Uterus (tissue), 4 donors: Measurements from ENCODE around the gene NIPBL. TPM values are rescaled to one million over a fixed set of nuclear protein-coding genes. Genes with fewer than 3 reads are reported as not detected.

Source experiments
- DNase-seq, 2 donors: peaks; one replicate each; pipeline ENCODE4 v3.0.0-alpha.2; 2019 to 2020
- H3K27ac ChIP-seq, 2 donors: fragments of 200-600 bp; sonication (generic); 1 replicate in 1 of 2; 2 replicates in 1 of 2; pipeline ENCODE4 v1.5.1; 2016 to 2018
- H3K27me3 ChIP-seq, 2 donors: fragments of 200-600 bp; sonication (generic); one replicate each; pipeline ENCODE4 v1.5.1; 2018 to 2019; ENCODE audit warnings: control low read depth in 1 of 2
- H3K36me3 ChIP-seq, 2 donors: fragments of 200-600 bp; sonication (generic); one replicate each; pipeline ENCODE4 v1.5.1; 2019; ENCODE audit warnings: control low read depth in 1 of 2
- H3K4me1 ChIP-seq, 2 donors: fragments of 200-600 bp; sonication (generic); one replicate each; pipeline ENCODE4 v1.5.1; 2018 to 2019; ENCODE audit warnings: control low read depth in 1 of 2
- H3K4me3 ChIP-seq, 2 donors: fragments of 200-600 bp; sonication (generic); 1 replicate in 1 of 2; 2 replicates in 1 of 2; pipeline ENCODE4 v1.5.1; 2018 to 2019; ENCODE audit warnings: mild to moderate bottlenecking in 1 of 2
- H3K9me3 ChIP-seq, 2 donors: fragments of 200-600 bp; sonication (generic); one replicate each; pipeline ENCODE4 v1.5.1; 2019; ENCODE audit warnings: control low read depth in 1 of 2
- CTCF ChIP-seq, 4 experiments: fragments of 200-600 bp in 2 of 4; fragments of 450-650 bp in 2 of 4; sonication (generic) in 2 of 4; IDR thresholded peaks; one replicate each; pipeline ENCODE4 v1.5.1; 2016 to 2019; ENCODE audit warnings: antibody characterized with exemption in 4 of 4, mild to moderate bottlenecking in 2 of 4, moderate library complexity in 1 of 4
- POLR2A ChIP-seq, 2 donors: fragments of 450-650 bp; IDR thresholded peaks; one replicate each; pipeline ENCODE4 v1.6.1; 2016; ENCODE audit warnings: antibody characterized with exemption in 2 of 2, mild to moderate bottlenecking in 1 of 2, moderate library complexity in 1 of 2
- intact Hi-C: fragments of 100-400 bp; cut with DNase I; formaldehyde crosslinking; loops from one replicate; pipeline ENCODE4 v1.15.1; 2023; ENCODE audit warnings: low total_unique reads
- total RNA-seq, 4 donors: library from RNA; depleted of rRNA in 3 of 4; stranded (reverse); fragments of >200 nt in 3 of 4; gene quantifications; one replicate each; pipeline versions ENCODE4 v1.1.0 to v1.2.4, GENCODE V29; 2014 to 2023
- donor health status: DM: yes; HTN: yes; CAD: no.

Gene NIPBL
- total RNA-seq, 4 donors from 2014 or later, result 49.7 to 108 (median 72.4) TPM

DNA sequence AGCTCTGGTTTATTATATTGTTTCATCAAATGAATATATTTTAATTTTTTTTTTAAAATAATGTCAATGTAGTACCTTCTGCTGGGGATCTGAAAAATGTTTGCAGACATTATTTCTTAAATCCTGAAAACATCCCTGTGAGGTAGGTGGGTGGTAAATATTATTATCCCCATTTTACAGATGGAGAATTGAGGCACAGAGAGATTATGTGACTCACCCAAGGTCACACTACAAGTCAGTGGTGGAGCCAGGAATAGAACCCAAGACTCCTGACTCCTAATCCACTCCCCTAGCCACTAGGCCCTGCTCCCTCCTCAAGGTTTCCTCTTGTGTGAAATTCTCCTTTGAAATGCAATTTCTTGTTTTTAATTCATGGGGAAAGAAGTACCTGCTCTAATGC lies 171.4 kb downstream of the NIPBL start:
- intact Hi-C loops, result no loop called here
- Histone ChIP-seq H3K27ac (no peak overlapping the region), H3K4me3 (no peak overlapping the region), H3K4me1 (no peaks in the 10 kb centered on the region), H3K9me3 (no peaks in the 10 kb centered on the region), H3K36me3 (peaks cover 0 to 4% of the 10 kb centered on the region in 2 donors), H3K27me3 (no peaks in the 10 kb centered on the region)
- TF ChIP-seq CTCF (IDR thresholded peaks at IDR 0.05), result no peak
- no peak for TF ChIP-seq POLR2A (IDR thresholded peaks at IDR 0.05)
- no peak for DNase-seq

GRCh38 chr5:37054391-37054790 lies 177.8 kb downstream of the NIPBL start:
- Histone ChIP-seq H3K36me3 (peaks cover 0 to 4% of the 10 kb centered on the region in 2 donors), H3K27ac (no peak overlapping the region), H3K9me3 (no peaks in the 10 kb centered on the region), H3K4me3 (no peak overlapping the region), H3K27me3 (no peaks in the 10 kb centered on the region), H3K4me1 (no peaks in the 10 kb centered on the region)
- TF ChIP-seq CTCF (IDR thresholded peaks at IDR 0.05) (no peak), POLR2A (IDR thresholded peaks at IDR 0.05) (no peak)
- intact Hi-C loops, result no loop called here
- DNase-seq, result no peak

GRCh38 chr5:37055383-37055990 lies 178.9 kb downstream of the NIPBL start:
- intact Hi-C loops, result no loop called here
- no peaks in the 10 kb centered on the region for H3K27me3 ChIP-seq
- peaks cover 0 to 4% of the 10 kb centered on the region in 2 donors for H3K36me3 ChIP-seq

DNA sequence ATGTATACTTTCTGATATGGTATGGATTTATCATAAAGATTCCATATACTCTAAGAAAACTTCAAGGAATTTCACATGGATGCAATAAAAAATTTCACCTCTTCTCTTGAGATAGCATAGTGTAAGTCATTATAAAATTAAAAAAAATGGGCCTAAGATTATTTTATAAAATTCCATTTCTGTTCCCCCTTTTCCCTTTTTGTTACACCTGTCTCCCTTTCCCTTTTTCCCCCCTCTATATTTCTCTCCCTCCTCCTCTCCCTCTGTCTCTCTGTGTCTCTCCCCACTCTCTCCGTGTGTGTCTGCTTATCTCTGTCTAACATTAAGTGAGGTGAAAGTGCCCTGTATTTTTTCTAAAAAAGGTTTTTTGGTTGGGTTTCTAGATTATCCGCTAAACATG lies 180.2 kb downstream of the NIPBL start:
- H3K4me3 ChIP-seq, result no peak overlapping the region
- peaks cover 0 to 4% of the 10 kb centered on the region in 2 donors for H3K36me3 ChIP-seq
- no peak for DNase-seq
- intact Hi-C loops, result no loop called here
- no peaks in the 10 kb centered on the region for H3K4me1 ChIP-seq
- H3K9me3 ChIP-seq, result no peaks in the 10 kb centered on the region
- no peak overlapping the region for H3K27ac ChIP-seq
- H3K27me3 ChIP-seq, result no peaks in the 10 kb centered on the region
- TF ChIP-seq POLR2A (IDR thresholded peaks at IDR 0.05), result no peak
- no peak for TF ChIP-seq CTCF (IDR thresholded peaks at IDR 0.05)

More at GRCh38 chr5:37055383-37055990, 178.9 kb downstream of the NIPBL start:
- Histone ChIP-seq H3K4me3 (no peak overlapping the region), H3K27ac (no peak overlapping the region), H3K4me1 (no peaks in the 10 kb centered on the region), H3K9me3 (no peaks in the 10 kb centered on the region)
- no peak for DNase-seq
- TF ChIP-seq CTCF (IDR thresholded peaks at IDR 0.05), result no peak
- TF ChIP-seq POLR2A (IDR thresholded peaks at IDR 0.05), result no peak

GRCh38 chr5:37060030-37060429 lies 183.5 kb downstream of the NIPBL start:
- H3K4me1 ChIP-seq, result no peaks in the 10 kb centered on the region
- intact Hi-C loops, result no loop called here
- H3K9me3 ChIP-seq, result no peaks in the 10 kb centered on the region
- no peak overlapping the region for H3K4me3 ChIP-seq
- no peak for DNase-seq
- TF ChIP-seq CTCF (IDR thresholded peaks at IDR 0.05), result no peak
- TF ChIP-seq POLR2A (IDR thresholded peaks at IDR 0.05), result no peak
- no peaks in the 10 kb centered on the region for H3K27me3 ChIP-seq
- H3K36me3 ChIP-seq, result no peaks in the 10 kb centered on the region
- H3K27ac ChIP-seq, result no peak overlapping the region
